ENCODE data around the gene JPH4. TPM values are rescaled to one million over a fixed set of nuclear protein-coding genes. Genes with fewer than 3 reads are reported as not detected.
A peak's percentile ranks its signal among the peaks of the same experiment; 100 is the strongest.

Gene JPH4
- total RNA-seq, 2 donors from 2014 or later, result 0.21 to 0.84 TPM

GRCh38 chr14:23567186-23568020 is 11.2 kb downstream of the JPH4 start, which contains the start of gene AP1G2:
Gene AP1G2, minus strand, starts transcription at chr14:23567791. Its CDS starts 477 bp downstream, at chr14:23567314.
- DNase-seq (peak; percentile 95 to 96), ATAC-seq (peak; percentile 93)
- intact Hi-C loops (cut with DNase I, micrococcal nuclease), result no loop called here

GRCh38 chr14:23566778-23567185 is 11.8 kb downstream of the JPH4 start:
- ATAC-seq (peak; percentile 40), DNase-seq (no peak)
- intact Hi-C loops (cut with DNase I, micrococcal nuclease), result no loop called here

GRCh38 chr14:23566112-23566777 is 12.3 kb downstream of the JPH4 start:
- no peak for DNase-seq
- no peak for ATAC-seq
- intact Hi-C loops (cut with DNase I, micrococcal nuclease), result no loop called here

DNA sequence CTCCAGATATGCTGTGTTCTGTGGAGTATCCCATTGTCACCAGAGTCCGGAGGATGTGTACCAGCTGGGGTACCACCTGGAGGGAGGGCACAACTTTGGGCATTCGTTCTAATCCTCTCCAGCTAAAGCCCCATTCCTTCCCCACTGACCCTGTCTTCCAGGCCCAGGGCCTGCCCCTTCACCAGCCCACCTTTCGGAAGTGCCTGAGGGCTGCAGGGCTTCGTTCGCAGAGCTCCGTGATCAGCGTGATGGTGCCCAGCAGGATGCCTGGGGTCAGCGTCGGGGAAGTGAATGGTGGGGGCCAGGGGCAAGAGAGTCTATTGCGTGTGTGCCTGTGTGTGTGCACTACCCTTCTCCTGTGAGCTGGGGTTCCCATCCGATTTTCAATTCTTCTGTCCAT is 13.0 kb downstream of the JPH4 start:
- ATAC-seq (no peak), DNase-seq (no peak)
- intact Hi-C loops (cut with DNase I, micrococcal nuclease), result no loop called here

DNA sequence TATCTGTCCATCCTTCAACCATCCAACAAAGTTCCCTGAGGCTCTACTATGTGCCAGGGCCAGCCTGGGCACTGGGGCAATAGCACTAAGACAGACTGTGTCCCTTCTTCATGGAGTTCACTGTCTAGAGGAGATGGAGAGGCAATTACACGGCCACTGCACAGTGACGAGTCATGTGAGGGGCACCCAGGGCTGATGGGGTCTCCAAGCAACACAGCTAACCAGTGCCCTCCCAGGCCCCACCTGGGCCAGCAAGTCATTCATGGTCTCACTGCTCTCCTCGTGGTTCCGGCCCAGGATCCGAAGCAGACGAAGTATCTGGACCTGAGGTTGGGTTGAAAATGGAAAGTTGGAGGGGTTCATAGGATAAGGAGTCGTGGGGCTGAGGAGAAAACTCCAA is 13.7 kb downstream of the JPH4 start:
- DNase-seq, result no peak
- intact Hi-C loops (cut with DNase I, micrococcal nuclease), result loop anchor here in 1 of 2 donors (5.0 kb wide), 1 partner anchor 88 kb away; no protein-coding TSS in a partner anchor
- ATAC-seq, result no peak

DNA sequence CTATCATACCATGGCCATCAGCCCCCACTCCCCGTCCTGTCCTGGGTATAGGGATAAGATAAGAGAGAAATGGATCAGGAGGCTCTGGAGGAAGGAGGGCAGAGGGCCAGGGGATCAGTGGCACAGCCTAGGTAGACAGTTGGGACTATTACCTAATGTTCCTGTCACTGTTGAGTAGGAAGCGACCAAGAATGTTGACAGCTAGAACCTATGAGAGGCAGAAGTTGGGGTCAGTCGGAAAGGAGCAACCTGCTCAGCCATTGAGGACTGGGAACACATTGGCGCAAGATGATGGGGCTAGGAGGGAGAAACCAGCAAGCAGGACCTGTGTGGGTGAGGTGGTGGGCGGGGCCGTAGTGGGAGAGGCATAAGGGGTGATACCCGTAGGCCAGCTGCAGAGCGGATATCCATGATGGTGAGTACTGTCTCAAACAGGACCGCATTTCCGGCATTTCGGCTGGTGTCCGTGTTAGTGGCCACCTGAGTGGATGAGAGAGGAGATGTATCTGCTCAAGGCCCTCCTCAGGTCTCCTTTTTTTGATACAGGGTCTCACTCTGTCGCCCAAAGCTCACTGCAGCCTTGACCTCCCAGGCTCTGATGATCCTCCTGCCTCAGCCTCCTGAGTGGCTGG is 14.3 kb downstream of the JPH4 start:
- DNase-seq (no peak), ATAC-seq (no peak)
- intact Hi-C loops (cut with DNase I, micrococcal nuclease), result loop anchor here in 1 of 2 donors (5.0 kb wide), 1 partner anchor 87 kb away; no protein-coding TSS in a partner anchor

GRCh38 chr14:23563473-23564180 is 15.0 kb downstream of the JPH4 start:
- no peak for DNase-seq
- no peak for ATAC-seq
- intact Hi-C loops (cut with DNase I, micrococcal nuclease), result loop anchor here in 1 of 2 donors (5.0 kb wide), 1 partner anchor 86 kb away; no protein-coding TSS in a partner anchor

GRCh38 chr14:23562822-23563472 is 15.6 kb downstream of the JPH4 start:
- DNase-seq (no peak), ATAC-seq (no peak)
- intact Hi-C loops (cut with DNase I, micrococcal nuclease), result loop anchor here in 1 of 2 donors (5.0 kb wide), 1 partner anchor 86 kb away; no protein-coding TSS in a partner anchor

GRCh38 chr14:23561873-23562821 is 16.4 kb downstream of the JPH4 start:
- ATAC-seq, result no peak
- no peak for DNase-seq
- intact Hi-C loops (cut with DNase I, micrococcal nuclease), result loop anchor here in 1 of 2 donors (5.0 kb wide), 1 partner anchor 85 kb away; no protein-coding TSS in a partner anchor

DNA sequence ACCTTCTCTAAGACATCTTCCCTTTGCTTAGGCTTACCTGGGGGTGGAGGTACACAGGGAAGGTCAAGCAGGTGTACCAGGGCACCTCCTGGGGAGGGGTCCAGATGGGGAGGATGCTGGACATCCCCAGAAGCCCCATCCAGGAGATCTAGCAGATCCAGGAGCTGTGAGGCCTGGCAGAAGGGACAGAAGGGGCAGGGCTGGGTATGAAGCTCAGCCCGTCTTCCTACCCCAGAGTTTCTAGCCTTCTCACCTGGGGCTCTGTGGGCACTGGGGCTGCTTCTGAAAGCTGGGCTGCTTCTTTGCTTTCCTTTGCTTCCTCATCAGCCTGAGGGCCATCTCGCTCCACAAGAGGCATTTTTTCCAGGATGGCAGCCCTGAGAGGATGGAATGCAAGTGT is 17.3 kb downstream of the JPH4 start:
- ATAC-seq, result no peak
- intact Hi-C loops (cut with DNase I, micrococcal nuclease), result loop anchor here in 1 of 2 donors (5.0 kb wide), 1 partner anchor 84 kb away; no protein-coding TSS in a partner anchor
- no peak for DNase-seq

GRCh38 chr14:23559926-23560520 is 18.6 kb downstream of the JPH4 start:
- no peak for ATAC-seq
- intact Hi-C loops (cut with DNase I, micrococcal nuclease), result loop anchor here (5.0 kb wide), 1 partner anchor 83 kb away; no protein-coding TSS in a partner anchor

DNA sequence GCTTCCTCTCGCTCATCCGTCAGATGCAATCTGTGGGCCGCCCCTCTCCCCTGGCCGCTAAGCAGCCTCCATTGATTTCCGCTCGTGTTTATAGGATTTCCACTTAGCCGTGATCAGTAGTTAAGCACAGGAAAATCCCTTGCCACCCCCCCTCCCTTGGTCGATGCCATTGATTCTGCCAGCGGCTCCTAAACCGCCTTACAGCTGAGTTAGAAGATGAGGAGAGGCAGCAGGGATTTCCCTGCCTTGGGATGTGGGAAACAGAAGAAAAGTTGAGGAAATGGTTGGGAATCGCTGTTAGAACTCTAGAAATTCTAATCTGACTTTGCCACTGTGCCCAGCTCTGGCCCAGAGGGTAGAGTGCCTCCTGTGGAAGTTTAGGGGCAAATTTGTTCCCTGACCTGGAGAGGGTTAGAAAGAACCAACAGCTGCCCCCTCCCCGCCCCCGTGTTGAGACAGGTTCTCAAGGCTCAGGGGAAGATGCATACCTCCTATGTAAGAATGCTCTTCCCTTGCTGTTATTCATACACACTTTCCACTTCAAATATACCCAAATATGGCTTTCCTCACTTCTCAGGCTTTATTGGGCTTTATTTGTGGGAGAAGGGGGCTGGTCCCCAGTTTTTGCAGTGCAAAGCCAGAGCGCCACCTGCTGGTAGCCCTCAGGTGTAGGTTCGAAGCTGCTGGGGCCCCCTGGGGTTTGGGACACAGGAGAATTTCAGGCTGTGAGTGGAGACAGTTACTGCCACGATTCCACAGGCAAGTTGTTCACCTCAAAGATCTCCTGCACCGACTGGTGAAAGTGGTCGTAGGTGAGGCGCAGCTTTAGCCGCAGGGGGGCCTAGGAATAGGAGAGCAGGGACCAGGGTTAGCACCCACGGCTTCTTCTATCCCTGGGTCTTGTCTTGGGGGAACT is 19.3 kb downstream of the JPH4 start:
- intact Hi-C loops (cut with DNase I, micrococcal nuclease), result loop anchor here in 1 of 2 donors (5.0 kb wide), 1 partner anchor 82 kb away; no protein-coding TSS in a partner anchor
- DNase-seq (peak in 1 of 2 donors; percentile 68), ATAC-seq (no peak)

More at GRCh38 chr14:23559926-23560520, 18.6 kb downstream of the JPH4 start:
- no peak for DNase-seq

GRCh38 chr14:23558346-23559009 is 20.1 kb downstream of the JPH4 start:
- DNase-seq (no peak), ATAC-seq (no peak)
- intact Hi-C loops (cut with DNase I, micrococcal nuclease), result loop anchor here in 1 of 2 donors (5.0 kb wide), 1 partner anchor 81 kb away; no protein-coding TSS in a partner anchor

- intact Hi-C loops (cut with DNase I, micrococcal nuclease), result loop anchor here in 1 of 2 donors (5.0 kb wide), 1 partner anchor 81 kb away; no protein-coding TSS in a partner anchor
- DNase-seq (no peak), ATAC-seq (no peak)
These were observed 20.6 kb downstream of the JPH4 start for GRCh38 chr14:23557946-23558345.

GRCh38 chr14:23557521-23557920 is 21.1 kb downstream of the JPH4 start:
- intact Hi-C loops (cut with DNase I, micrococcal nuclease), result loop anchor here in 1 of 2 donors (5.0 kb wide), 1 partner anchor 80 kb away; no protein-coding TSS in a partner anchor
- ATAC-seq (no peak), DNase-seq (no peak)

Measured in left colon (tissue), 2 donors.